K562 (cell line): ENCODE data around the gene MOSPD3. TPM values are rescaled to one million over a fixed set of nuclear protein-coding genes. Genes with fewer than 3 reads are reported as not detected.

Experiments used
- ATAC-seq: fragments of 200-7000 bp; cut with Tn5 transposase; 3 replicates; pipeline ENCODE4 v1.9.1; 2020; ENCODE audit warnings: moderate library complexity
- BruUV-seq: library from RNA; stranded (reverse); fragments of 400-500 nt; replicated peaks from 2 replicates; lab custom pipeline; 2021; lab: Mats Ljungman, UMichigan
- CTCF ChIA-PET: fragments of 300-600 bp; formaldehyde crosslinking; extraction: SDS; loops from one replicate; lab custom pipeline; 2021; ENCODE audit warnings: low intra/inter-chr PET ratio; lab: Yijun Ruan, JAX
- POLR2A ChIA-PET: fragments of 300-600, 350-650 bp; sonication (Branson Sonifier 250); formaldehyde crosslinking; extraction: SDS; loops from one replicate; lab custom pipeline; 2021; ENCODE audit warnings: antibody characterized with exemption, inconsistent platforms; lab: Yijun Ruan, JAX
- DNase-seq, 4 experiments: peaks; one replicate each; pipeline versions ENCODE4 v3.0.0 to v3.0.0-alpha.2; 2011 to 2018; ENCODE audit warnings: low spot score in 3 of 4, mixed read lengths in 3 of 4; ENCODE audit errors: extremely low read depth in 1 of 4
- FAIRE-seq: peaks from 2 replicates; lab custom pipeline; 2011; peaks lifted over from hg19 to GRCh38; lab: Jason Lieb, UNC
- H2AFZ ChIP-seq: 2 replicates; pipeline ENCODE4 v1.6.0; 2011; ENCODE audit warnings: low read depth, low read length, control low read depth, inconsistent platforms
- H3K27ac ChIP-seq: fragments of 200-600 bp; 3 replicates; pipeline ENCODE4 v1.8.0; 2011; ENCODE audit warnings: low read depth, mild to moderate bottlenecking, control low read depth, inconsistent platforms, low read length, moderate library complexity, mixed read lengths; ENCODE audit errors: extremely low read depth
- H3K27me3 ChIP-seq, 2 experiments: fragments of 300-600 bp in 1 of 2; 2 replicates in 1 of 2; 3 replicates in 1 of 2; pipeline versions ENCODE4 v1.6.0 to v1.8.0; 2011; ENCODE audit warnings: inconsistent platforms in 2 of 2, low read length in 2 of 2, mild to moderate bottlenecking in 1 of 2, mixed read lengths in 1 of 2, moderate library complexity in 1 of 2; ENCODE audit not compliant: control insufficient read depth in 2 of 2, insufficient read depth in 2 of 2
- H3K36me3 ChIP-seq: fragments of 300-600 bp; 3 replicates; pipeline ENCODE4 v1.8.0; 2011; ENCODE audit warnings: mild to moderate bottlenecking, low read length, inconsistent platforms; ENCODE audit not compliant: control insufficient read depth, insufficient read depth
- H3K4me1 ChIP-seq, 2 experiments: fragments of 200-600 bp in 1 of 2; replicated peaks in 1 of 2; 2 replicates in 1 of 2; 3 replicates in 1 of 2; pipeline versions ENCODE4 v1.5.1 to v1.8.0; 2011; ENCODE audit warnings: inconsistent platforms in 2 of 2, low read length in 2 of 2, mild to moderate bottlenecking in 1 of 2, mixed read lengths in 1 of 2, moderate library complexity in 1 of 2; ENCODE audit not compliant: control insufficient read depth in 2 of 2, insufficient read depth in 2 of 2
- H3K4me2 ChIP-seq: 2 replicates; pipeline ENCODE4 v1.6.1; 2011; ENCODE audit warnings: low read length, control low read depth, inconsistent platforms, mixed read lengths; ENCODE audit not compliant: insufficient read depth
- H3K4me3 ChIP-seq: fragments of 200-600 bp; sonication (generic), shearing (Covaris generic); 2 replicates; pipeline ENCODE4 v1.5.1; 2016; ENCODE audit warnings: control low read depth, inconsistent platforms
- H3K79me2 ChIP-seq: fragments of 200-600 bp; 3 replicates; pipeline ENCODE4 v1.8.0; 2011; ENCODE audit warnings: low read length, inconsistent platforms; ENCODE audit not compliant: control insufficient read depth, insufficient read depth
- H3K9ac ChIP-seq, 2 experiments: 2 replicates each; pipeline versions ENCODE4 v1.6.0 to v1.6.1; 2011; ENCODE audit warnings: low read depth in 2 of 2, low read length in 2 of 2, control low read depth in 1 of 2, inconsistent platforms in 1 of 2, mild to moderate bottlenecking in 1 of 2, mixed read lengths in 1 of 2; ENCODE audit not compliant: insufficient read depth in 1 of 2
- H3K9me1 ChIP-seq: one replicate; pipeline ENCODE4 v1.6.0; 2011; ENCODE audit warnings: inconsistent platforms, mild to moderate bottlenecking, low read length, moderate library complexity; ENCODE audit not compliant: control insufficient read depth, insufficient read depth
- H3K9me3 ChIP-seq: replicated peaks from 2 replicates; pipeline ENCODE4 v1.5.1; 2011; ENCODE audit warnings: low read depth, low read length, inconsistent platforms; ENCODE audit not compliant: control insufficient read depth, insufficient read depth
- H4K20me1 ChIP-seq: replicated peaks from 2 replicates; pipeline ENCODE4 v1.6.1; 2011; ENCODE audit warnings: low read length, inconsistent platforms, mixed read lengths; ENCODE audit not compliant: control insufficient read depth, insufficient read depth
- ARHGAP35 ChIP-seq: fragments of 450-650 bp; IDR thresholded peaks from 2 replicates; pipeline ENCODE4 v1.6.1; 2018; ENCODE audit not compliant: partially characterized antibody
- ARNT ChIP-seq, 2 experiments: fragments of 450-650 bp; IDR thresholded peaks; 2 replicates each; pipeline ENCODE4 v1.6.1; 2016; ENCODE audit warnings: mild to moderate bottlenecking in 1 of 2
- CREB1 ChIP-seq, 2 experiments: sonication (generic) in 1 of 2; formaldehyde crosslinking in 1 of 2; IDR thresholded peaks; 2 replicates each; pipeline versions ENCODE4 v1.6.1 to v1.8.0; 2012 to 2022; ENCODE audit warnings: inconsistent platforms in 1 of 2, mild to moderate bottlenecking in 1 of 2, missing genetic modification reagents in 1 of 2, moderate library complexity in 1 of 2
- GMEB1 ChIP-seq: fragments of 250-450 bp; sonication (Bioruptor Pico); IDR thresholded peaks from 2 replicates; pipeline ENCODE4 v1.4.0; 2020; ENCODE audit warnings: mild to moderate bottlenecking
- GTF3C2 ChIP-seq: IDR thresholded peaks from 3 replicates; pipeline ENCODE4 v1.6.1; 2011; ENCODE audit warnings: borderline replicate concordance, mild to moderate bottlenecking, moderate library complexity; ENCODE audit not compliant: insufficient read length; ENCODE audit errors: extremely low read depth
- HIVEP1 ChIP-seq: fragments of 250-450 bp; sonication (Bioruptor Pico); IDR thresholded peaks from 2 replicates; pipeline ENCODE4 v1.4.0; 2020; ENCODE audit warnings: mild to moderate bottlenecking
- HNRNPLL ChIP-seq: fragments of 200-400 bp; formaldehyde crosslinking; IDR thresholded peaks from 2 replicates; pipeline ENCODE4 v1.6.1; 2017; ENCODE audit warnings: low read length, low read depth, mild to moderate bottlenecking; ENCODE audit not compliant: poor library complexity, severe bottlenecking
- IRF1 ChIP-seq: sonication (generic); formaldehyde crosslinking; IDR thresholded peaks from 2 replicates; pipeline ENCODE4 v1.8.0; 2022; ENCODE audit warnings: missing genetic modification reagents, mild to moderate bottlenecking, borderline replicate concordance
- NFIC ChIP-seq: fragments of 450-650 bp; IDR thresholded peaks from 2 replicates; pipeline ENCODE4 v1.6.1; 2017; ENCODE audit warnings: mild to moderate bottlenecking, inconsistent platforms
- SETDB1 ChIP-seq: IDR thresholded peaks from one replicate; pipeline ENCODE4 v1.6.1; 2012; ENCODE audit warnings: low read length, control low read depth, inconsistent platforms
- SNIP1 ChIP-seq: fragments of 450-650 bp; IDR thresholded peaks from 2 replicates; pipeline ENCODE4 v1.7.1; 2017; ENCODE audit warnings: low read depth, mild to moderate bottlenecking
- TAF1 ChIP-seq: IDR thresholded peaks from 2 replicates; pipeline ENCODE4 v1.6.1; 2011; ENCODE audit warnings: mild to moderate bottlenecking, low read length, moderate library complexity; ENCODE audit not compliant: insufficient read depth, control insufficient read depth, severe bottlenecking; ENCODE audit errors: extremely low read depth
- ZFP36 ChIP-seq: fragments of 150-350 bp; IDR thresholded peaks from 2 replicates; pipeline ENCODE4 v1.6.1; 2018; ENCODE audit warnings: low read length, low read depth; ENCODE audit not compliant: partially characterized antibody
- ZNF232 ChIP-seq: sonication (generic); formaldehyde crosslinking; IDR thresholded peaks from 2 replicates; pipeline ENCODE4 v1.8.0; 2022; ENCODE audit warnings: mild to moderate bottlenecking, missing genetic modification reagents
- ZNF717 ChIP-seq: fragments of 250-450 bp; sonication (Bioruptor Pico); IDR thresholded peaks from 2 replicates; pipeline ENCODE4 v1.5.0; 2021
- ZNF780A ChIP-seq: fragments of 250-450 bp; sonication (Bioruptor Pico); IDR thresholded peaks from 2 replicates; pipeline ENCODE4 v1.5.0; 2021; ENCODE audit warnings: mild to moderate bottlenecking
- WGBS: fragments of 100-300 bp; shearing (Covaris generic); methylation state at CpG from one replicate; pipeline ENCODE4 v1.1.6; 2016; ENCODE audit warnings: low coverage, mixed read lengths; ENCODE audit not compliant: insufficient coverage; ENCODE audit errors: missing lambda C conversion rate; 5-methylcytosine and 5-hydroxymethylcytosine counted together
- in situ Hi-C: fragments of 300-500 bp; cut with MboI; formaldehyde crosslinking; loops from 4 replicates; pipeline ENCODE4 v1.15.0; 2018; ENCODE audit warnings: inconsistent platforms, mixed read lengths
- intact Hi-C: fragments of 100-400 bp; cut with micrococcal nuclease; formaldehyde crosslinking; loops from 2 replicates; pipeline ENCODE4 v1.14.2; 2022
- polyA plus RNA-seq, 8 experiments: library from polyadenylated mRNA; depleted of rRNA in 4 of 8; stranded (reverse) in 5 of 8; unstranded in 3 of 8; fragments of >200 nt; fragmentation: Nextera tagmentation in 2 of 8; fragmentation: Illumina TruSeq in 1 of 8; extraction: Ambion mirVana in 2 of 8; extraction: Trizol in 1 of 8; gene quantifications; 2 replicates each; pipeline versions ENCODE4 v1.2.1 to v1.2.3, GENCODE V29; 2011 to 2014; ENCODE audit warnings: inconsistent platforms in 1 of 8, missing spikeins in 1 of 8
- total RNA-seq, 7 experiments: library from RNA; depleted of rRNA in 6 of 7; stranded (reverse); fragments of >200 nt in 6 of 7; fragmentation: Illumina TruSeq in 2 of 7; extraction: Trizol in 2 of 7; gene quantifications; 2 replicates each; pipeline versions ENCODE4 v1.2.1 to v1.2.3, GENCODE V29; 2011 to 2021; ENCODE audit warnings: low replicate concordance in 1 of 7

The MOSPD3 gene
- total and polyA plus RNA-seq, 9 of the 15 experiments (the other 6 are each of a cell fraction or from before 2014, with no cell fraction given) = 1.4 to 32.1 (median 7.3) TPM

GRCh38 chr7:100626055-100626454, 13.7 kb downstream of the MOSPD3 start:
- H3K9me3 ChIP-seq = no peaks in the 10 kb centered on the region
- in situ Hi-C loops = no loop called here
- ATAC-seq (no peak), FAIRE-seq (no peak), DNase-seq (peak in 1 of 4 experiments; percentile 13)
- H3K36me3 ChIP-seq = peaks cover 64% of the 10 kb centered on the region
- ChIA-PET CTCF (no interaction called here), POLR2A (interaction anchor here (0.7 to 7.0 kb wide), 5 partner anchors 8 to 1290 kb away, joined by 3 to 54 read pairs (median 4); partner anchors contain the start of gene MOSPD3)
- peaks cover 15 to 41% of the 10 kb centered on the region in 2 experiments for H3K4me1 ChIP-seq
- H3K27me3 ChIP-seq = no peaks in the 10 kb centered on the region
- no peak overlapping the region for H2AFZ ChIP-seq
- peaks cover 10% of the 10 kb centered on the region; the same call in 2 of the 3 replicates for H3K79me2 ChIP-seq
- TSS peak; percentile 29 for BruUV-seq
- intact Hi-C loops = loop anchor here (5.0 kb wide), 1 partner anchor 46 kb away; the partner anchor contains the start of gene GNB2
- H4K20me1 ChIP-seq = peaks cover 6% of the 10 kb centered on the region
- H3K9me1 ChIP-seq = no peaks in the 10 kb centered on the region
- H3K4me3 ChIP-seq = no peak overlapping the region
- peak overlapping the region; percentile 35; the same call in 1 of the 2 replicates for H3K4me2 ChIP-seq
- no peak overlapping the region; the same call in 2 of the 3 replicates for H3K27ac ChIP-seq
- 13% methylated on average over 3 of the region's 3 CpGs for WGBS
- H3K9ac ChIP-seq = no peak overlapping the region; a peak in 1 of 4 replicates
- no peak for TF ChIP-seq HIVEP1 (CRISPR knock-in tag)
- TF ChIP-seq ZNF780A = no peak
- TF ChIP-seq ZNF232 (CRISPR knock-in tag) = no peak
- TF ChIP-seq CREB1 (IDR thresholded peaks at IDR 0.05) = no peak
- TF ChIP-seq CREB1 (CRISPR knock-in tag; IDR thresholded peaks at IDR 0.05) = peak; percentile 9; the same call in 1 of the 2 replicates
- no peak for TF ChIP-seq ZNF717 (CRISPR knock-in tag)
- no peak for TF ChIP-seq TAF1
- peak; percentile 37 for TF ChIP-seq ARHGAP35
- peak in 1 of 2 experiments; percentile 79; a peak in 2 of 4 replicates for TF ChIP-seq ARNT (IDR thresholded peaks at IDR 0.05)
- peak; percentile 100 for TF ChIP-seq ZFP36
- 0 out of 2 replicates have a peak, but pooled peaks have one; percentile 6 for TF ChIP-seq NFIC
- TF ChIP-seq IRF1 (CRISPR knock-in tag) = no peak
- no peak for TF ChIP-seq SETDB1
- TF ChIP-seq GTF3C2 = peak; percentile 44
- TF ChIP-seq GMEB1 (CRISPR knock-in tag) = no peak
- TF ChIP-seq SNIP1 = 0 out of 2 replicates have a peak, but pooled peaks have one; percentile 18
- no peak for TF ChIP-seq HNRNPLL
